Astrocyte (in vitro differentiated cells and primary cell): Measurements from ENCODE around the gene LYRM2. TPM values are rescaled to one million over a fixed set of nuclear protein-coding genes. Genes with fewer than 3 reads are reported as not detected.

ENCODE experiments used
- DNase-seq: peaks from one replicate; pipeline ENCODE4 v3.0.0-alpha.2; 2010; ENCODE audit warnings: low read depth
- FAIRE-seq: peaks from 2 replicates; lab custom pipeline; 2011; peaks lifted over from hg19 to GRCh38; lab: Jason Lieb, UNC
- H2AFZ ChIP-seq: 2 replicates; pipeline ENCODE4 v1.6.0; 2012; ENCODE audit warnings: low read depth, low read length, inconsistent platforms
- H3K27ac ChIP-seq: 2 replicates; pipeline ENCODE4 v1.5.1; 2011; ENCODE audit warnings: low read depth, low read length, inconsistent platforms
- H3K27me3 ChIP-seq: 2 replicates; pipeline ENCODE4 v1.6.0; 2011; ENCODE audit warnings: low read length, inconsistent platforms; ENCODE audit not compliant: insufficient read depth
- H3K36me3 ChIP-seq: 2 replicates; pipeline ENCODE4 v1.5.1; 2011; ENCODE audit warnings: low read length, inconsistent platforms; ENCODE audit not compliant: insufficient read depth
- H3K4me1 ChIP-seq: 2 replicates; pipeline ENCODE4 v1.5.1; 2011; ENCODE audit warnings: low read length, inconsistent platforms; ENCODE audit not compliant: insufficient read depth
- H3K4me2 ChIP-seq: 2 replicates; pipeline ENCODE4 v1.6.0; 2012; ENCODE audit warnings: low read length, inconsistent platforms
- H3K4me3 ChIP-seq: 2 replicates; pipeline ENCODE4 v1.5.1; 2011; ENCODE audit warnings: low read depth, mild to moderate bottlenecking, low read length, inconsistent platforms; ENCODE audit not compliant: insufficient read depth
- H3K79me2 ChIP-seq: 2 replicates; pipeline ENCODE4 v1.6.0; 2012; ENCODE audit warnings: mild to moderate bottlenecking, low read length, inconsistent platforms; ENCODE audit not compliant: insufficient read depth
- H3K9ac ChIP-seq: 2 replicates; pipeline ENCODE4 v1.6.0; 2012; ENCODE audit warnings: mild to moderate bottlenecking, low read length, inconsistent platforms
- H3K9me3 ChIP-seq: 2 replicates; pipeline ENCODE4 v1.5.1; 2012; ENCODE audit warnings: low read depth, mild to moderate bottlenecking, low read length, inconsistent platforms; ENCODE audit not compliant: insufficient read depth
- H4K20me1 ChIP-seq: 2 replicates; pipeline ENCODE4 v1.6.0; 2012; ENCODE audit warnings: low read length, inconsistent platforms; ENCODE audit not compliant: insufficient read depth
- H3K27ac Mint-ChIP-seq: one replicate; pipeline ENCODE4 v1.8.0; 2021; ENCODE audit warnings: mild to moderate bottlenecking, mixed read lengths; ENCODE audit not compliant: unreplicated experiment
- H3K27me3 Mint-ChIP-seq: one replicate; pipeline ENCODE4 v1.8.0; 2021; ENCODE audit warnings: low read depth, mixed read lengths; ENCODE audit not compliant: unreplicated experiment
- H3K36me3 Mint-ChIP-seq: one replicate; pipeline ENCODE4 v1.8.0; 2021; ENCODE audit warnings: low read depth, mixed read lengths; ENCODE audit not compliant: unreplicated experiment
- H3K4me1 Mint-ChIP-seq: one replicate; pipeline ENCODE4 v1.8.0; 2021; ENCODE audit warnings: low read depth, mixed read lengths; ENCODE audit not compliant: unreplicated experiment
- H3K4me3 Mint-ChIP-seq: one replicate; pipeline ENCODE4 v1.8.0; 2021; ENCODE audit warnings: mild to moderate bottlenecking, moderate library complexity, mixed read lengths; ENCODE audit not compliant: unreplicated experiment
- H3K9me3 Mint-ChIP-seq: one replicate; pipeline ENCODE4 v1.8.0; 2021; ENCODE audit warnings: mild to moderate bottlenecking, mixed read lengths; ENCODE audit not compliant: unreplicated experiment
- CTCF ChIP-seq: IDR thresholded peaks from 2 replicates; pipeline ENCODE4 v1.5.1; 2011; ENCODE audit warnings: low read depth, mild to moderate bottlenecking, inconsistent platforms, low read length, moderate library complexity; ENCODE audit not compliant: insufficient read depth
- EZH2 ChIP-seq: IDR thresholded peaks from 2 replicates; pipeline ENCODE4 v1.6.1; 2012; ENCODE audit warnings: mild to moderate bottlenecking, low read length, inconsistent platforms; ENCODE audit not compliant: insufficient read depth
- total RNA-seq: library from RNA; stranded (reverse); gene quantifications from 2 replicates; pipeline ENCODE4 v1.2.1, GENCODE V29; 2021

The LYRM2 gene
- total RNA-seq, 1 donor from 2014 or later, result 39.2 TPM

- Histone ChIP-seq H3K9me3 (no peaks in the 10 kb centered on the region), H2AFZ (no peak overlapping the region), H3K4me1 (no peaks in the 10 kb centered on the region), H3K27ac (no peak overlapping the region), H3K36me3 (no peaks in the 10 kb centered on the region), H3K4me3 (no peak overlapping the region), H4K20me1 (no peaks in the 10 kb centered on the region), H3K4me2 (no peak overlapping the region), H3K27me3 (no peaks in the 10 kb centered on the region), H3K79me2 (no peaks in the 10 kb centered on the region), H3K9ac (no peak overlapping the region)
- H3K27me3 Mint-ChIP-seq, result no peaks in the 10 kb centered on the region
- FAIRE-seq (no peak), DNase-seq (no peak)
- peaks cover 14% of the 10 kb centered on the region for H3K4me1 Mint-ChIP-seq
- H3K4me3 Mint-ChIP-seq, result no peak overlapping the region
- no peaks in the 10 kb centered on the region for H3K36me3 Mint-ChIP-seq
- no peak overlapping the region for H3K27ac Mint-ChIP-seq
- H3K9me3 Mint-ChIP-seq, result no peaks in the 10 kb centered on the region
- TF ChIP-seq EZH2 (no peak), CTCF (no peak)
Measured at GRCh38 chr6:89582669-89583325, 55.8 kb downstream of the LYRM2 start.

GRCh38 chr6:89581689-89582088, 56.9 kb downstream of the LYRM2 start:
- Mint-ChIP-seq H3K9me3 (no peaks in the 10 kb centered on the region), H3K4me3 (no peak overlapping the region), H3K27me3 (no peaks in the 10 kb centered on the region), H3K27ac (no peak overlapping the region), H3K4me1 (peaks cover 14% of the 10 kb centered on the region), H3K36me3 (peaks cover under 1% of the 10 kb centered on the region)
- Histone ChIP-seq H3K4me3 (no peak overlapping the region), H3K27me3 (no peaks in the 10 kb centered on the region), H2AFZ (no peak overlapping the region), H3K4me2 (no peak overlapping the region), H3K27ac (no peak overlapping the region), H4K20me1 (no peaks in the 10 kb centered on the region), H3K4me1 (no peaks in the 10 kb centered on the region), H3K9ac (no peak overlapping the region), H3K79me2 (no peaks in the 10 kb centered on the region), H3K9me3 (no peaks in the 10 kb centered on the region), H3K36me3 (no peaks in the 10 kb centered on the region)
- no peak for FAIRE-seq
- TF ChIP-seq EZH2 (no peak), CTCF (no peak)
- DNase-seq, result no peak

GRCh38 chr6:89580997-89581666, 57.4 kb downstream of the LYRM2 start:
- Histone ChIP-seq H3K27me3 (no peaks in the 10 kb centered on the region), H3K4me1 (no peaks in the 10 kb centered on the region), H3K9me3 (no peaks in the 10 kb centered on the region), H3K9ac (no peak overlapping the region), H4K20me1 (no peaks in the 10 kb centered on the region), H3K4me2 (no peak overlapping the region), H2AFZ (no peak overlapping the region), H3K36me3 (no peaks in the 10 kb centered on the region), H3K27ac (no peak overlapping the region), H3K4me3 (no peak overlapping the region), H3K79me2 (no peaks in the 10 kb centered on the region)
- FAIRE-seq (no peak), DNase-seq (no peak)
- no peaks in the 10 kb centered on the region for H3K27me3 Mint-ChIP-seq
- H3K36me3 Mint-ChIP-seq, result peaks cover 4% of the 10 kb centered on the region
- H3K4me3 Mint-ChIP-seq, result no peak overlapping the region
- H3K27ac Mint-ChIP-seq, result no peak overlapping the region
- TF ChIP-seq EZH2 (no peak), CTCF (no peak)
- H3K4me1 Mint-ChIP-seq, result peaks cover 14% of the 10 kb centered on the region
- no peaks in the 10 kb centered on the region for H3K9me3 Mint-ChIP-seq
